OCI-LY7 (cell line): ENCODE measurements around the gene SLC25A47.

Experiments
- EZH2phosphoT487 ChIP-seq: fragments of 200-600 bp; sonication (generic); IDR thresholded peaks from 2 replicates; pipeline ENCODE4 v1.6.1; 2018; ENCODE audit warnings: low read depth, borderline replicate concordance, mild to moderate bottlenecking, mixed run types, antibody characterized with exemption, low read length, moderate library complexity, mixed read lengths
- TF ChIP-seq, protein P1 (sequence below): fragments of 200-600 bp; sonication (generic); conservative IDR thresholded peaks from 2 replicates; pipeline ENCODE4 v1.5.1; 2014; ENCODE audit warnings: mild to moderate bottlenecking, antibody characterized with exemption, low read length, moderate library complexity, mixed read lengths

GRCh38 chr14:100288382-100289185, 34.6 kb upstream of the SLC25A47 start:
- TF ChIP-seq, protein P1, sequence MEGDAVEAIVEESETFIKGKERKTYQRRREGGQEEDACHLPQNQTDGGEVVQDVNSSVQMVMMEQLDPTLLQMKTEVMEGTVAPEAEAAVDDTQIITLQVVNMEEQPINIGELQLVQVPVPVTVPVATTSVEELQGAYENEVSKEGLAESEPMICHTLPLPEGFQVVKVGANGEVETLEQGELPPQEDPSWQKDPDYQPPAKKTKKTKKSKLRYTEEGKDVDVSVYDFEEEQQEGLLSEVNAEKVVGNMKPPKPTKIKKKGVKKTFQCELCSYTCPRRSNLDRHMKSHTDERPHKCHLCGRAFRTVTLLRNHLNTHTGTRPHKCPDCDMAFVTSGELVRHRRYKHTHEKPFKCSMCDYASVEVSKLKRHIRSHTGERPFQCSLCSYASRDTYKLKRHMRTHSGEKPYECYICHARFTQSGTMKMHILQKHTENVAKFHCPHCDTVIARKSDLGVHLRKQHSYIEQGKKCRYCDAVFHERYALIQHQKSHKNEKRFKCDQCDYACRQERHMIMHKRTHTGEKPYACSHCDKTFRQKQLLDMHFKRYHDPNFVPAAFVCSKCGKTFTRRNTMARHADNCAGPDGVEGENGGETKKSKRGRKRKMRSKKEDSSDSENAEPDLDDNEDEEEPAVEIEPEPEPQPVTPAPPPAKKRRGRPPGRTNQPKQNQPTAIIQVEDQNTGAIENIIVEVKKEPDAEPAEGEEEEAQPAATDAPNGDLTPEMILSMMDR = no peak
- TF ChIP-seq EZH2phosphoT487 = no peak
